ENCODE data around the gene HAUS7.

DNA sequence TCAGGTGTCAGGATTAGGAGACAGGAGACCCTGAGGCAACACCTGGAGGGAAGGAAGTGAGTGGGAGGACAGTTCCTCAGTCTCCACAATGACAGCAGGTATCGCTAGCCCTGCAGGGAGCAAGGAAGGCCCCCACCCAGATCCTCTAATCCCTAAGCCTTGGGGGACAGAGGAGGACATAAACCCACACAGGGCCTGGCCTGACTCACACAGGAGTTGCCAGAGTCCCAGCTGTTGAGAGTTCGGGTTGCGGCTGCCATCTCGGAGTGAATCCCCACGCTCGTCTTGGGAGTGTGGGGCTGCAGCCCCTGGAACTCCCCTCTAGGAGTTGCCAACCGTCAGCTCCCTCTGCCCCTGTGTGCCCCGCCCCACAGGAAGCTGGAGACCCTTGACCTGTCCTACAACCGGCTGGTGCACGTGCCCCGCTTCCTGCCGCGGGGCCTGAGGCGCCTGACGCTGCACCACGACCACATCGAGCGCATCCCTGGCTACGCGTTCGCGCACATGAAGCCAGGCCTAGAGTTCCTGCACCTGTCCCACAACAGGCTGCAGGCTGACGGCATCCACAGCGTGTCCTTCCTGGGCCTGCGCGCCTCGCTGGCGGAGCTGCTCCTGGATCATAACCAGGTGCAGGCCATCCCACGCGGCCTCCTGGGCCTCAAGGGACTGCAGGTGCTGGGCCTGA lies 15.2 kb upstream of the HAUS7 start:
- TF ChIP-seq, protein P1, sequence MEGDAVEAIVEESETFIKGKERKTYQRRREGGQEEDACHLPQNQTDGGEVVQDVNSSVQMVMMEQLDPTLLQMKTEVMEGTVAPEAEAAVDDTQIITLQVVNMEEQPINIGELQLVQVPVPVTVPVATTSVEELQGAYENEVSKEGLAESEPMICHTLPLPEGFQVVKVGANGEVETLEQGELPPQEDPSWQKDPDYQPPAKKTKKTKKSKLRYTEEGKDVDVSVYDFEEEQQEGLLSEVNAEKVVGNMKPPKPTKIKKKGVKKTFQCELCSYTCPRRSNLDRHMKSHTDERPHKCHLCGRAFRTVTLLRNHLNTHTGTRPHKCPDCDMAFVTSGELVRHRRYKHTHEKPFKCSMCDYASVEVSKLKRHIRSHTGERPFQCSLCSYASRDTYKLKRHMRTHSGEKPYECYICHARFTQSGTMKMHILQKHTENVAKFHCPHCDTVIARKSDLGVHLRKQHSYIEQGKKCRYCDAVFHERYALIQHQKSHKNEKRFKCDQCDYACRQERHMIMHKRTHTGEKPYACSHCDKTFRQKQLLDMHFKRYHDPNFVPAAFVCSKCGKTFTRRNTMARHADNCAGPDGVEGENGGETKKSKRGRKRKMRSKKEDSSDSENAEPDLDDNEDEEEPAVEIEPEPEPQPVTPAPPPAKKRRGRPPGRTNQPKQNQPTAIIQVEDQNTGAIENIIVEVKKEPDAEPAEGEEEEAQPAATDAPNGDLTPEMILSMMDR (conservative IDR thresholded peaks at IDR 0.05; ENCODE audit: low read length): no peak
- TF ChIP-seq EZH2phosphoT487 (IDR thresholded peaks at IDR 0.05; ENCODE audit: borderline replicate concordance): no peak

Data from Loucy (cell line).